Right kidney (tissue), 9 donors: Measurements from ENCODE around the gene TSPAN33.
"Not testable (repeated sequence)": the region's sequence is repeated elsewhere in the genome, so short reads cannot be mapped to it uniquely, and the experiment has no call there.

Source experiments
- DNase-seq: peaks from one replicate; pipeline ENCODE4 v3.0.0-alpha.2; 2016
- long read RNA-seq, 8 donors: transcript quantifications; one replicate each; lab custom pipeline, GENCODE V29; 2026

TSPAN33 gene
- long read RNA-seq, donor 1, transcript TSPAN33-201 (8 exons, 1,863 nt): major isoform, 18 of 20 reads
- long read RNA-seq, donor 1, partial matches to known transcripts: 0 of 20 reads
- long read RNA-seq, donor 1, other reads (novel, unspliced or antisense): 0 of 20 reads
- long read RNA-seq, donor 2, transcript TSPAN33-201 (8 exons, 1,863 nt): major isoform, 17 of 17 reads
- long read RNA-seq, donor 2, partial matches to known transcripts: 0 of 17 reads
- long read RNA-seq, donor 2, other reads (novel, unspliced or antisense): 0 of 17 reads
- long read RNA-seq, donor 3, transcript TSPAN33-201 (8 exons, 1,863 nt): major isoform, 8 of 10 reads
- long read RNA-seq, donor 3, partial matches to known transcripts: 0 of 10 reads
- long read RNA-seq, donor 3, other reads (novel, unspliced or antisense): 0 of 10 reads
- long read RNA-seq, donor 4, transcript TSPAN33-201 (8 exons, 1,863 nt): major isoform, 13 of 15 reads
- long read RNA-seq, donor 4, partial matches to known transcripts: 0 of 15 reads
- long read RNA-seq, donor 4, other reads (novel, unspliced or antisense): 0 of 15 reads
- long read RNA-seq, donor 5, transcript TSPAN33-201 (8 exons, 1,863 nt): major isoform, 25 of 40 reads
- long read RNA-seq, donor 5, partial matches to known transcripts: 13 of 40 reads
- long read RNA-seq, donor 5, other reads (novel, unspliced or antisense): 0 of 40 reads
- long read RNA-seq, donor 6, transcript TSPAN33-201 (8 exons, 1,863 nt): major isoform, 22 of 42 reads
- long read RNA-seq, donor 6, partial matches to known transcripts: 16 of 42 reads
- long read RNA-seq, donor 6, other reads (novel, unspliced or antisense): 0 of 42 reads
- long read RNA-seq, donor 7, transcript TSPAN33-201 (8 exons, 1,863 nt): major isoform, 46 of 58 reads
- long read RNA-seq, donor 7, partial matches to known transcripts: 5 of 58 reads
- long read RNA-seq, donor 7, other reads (novel, unspliced or antisense): 5 of 58 reads
- long read RNA-seq, donor 8, transcript TSPAN33-201 (8 exons, 1,863 nt): major isoform, 27 of 29 reads
- long read RNA-seq, donor 8, partial matches to known transcripts: 0 of 29 reads
- long read RNA-seq, donor 8, other reads (novel, unspliced or antisense): 0 of 29 reads

DNA sequence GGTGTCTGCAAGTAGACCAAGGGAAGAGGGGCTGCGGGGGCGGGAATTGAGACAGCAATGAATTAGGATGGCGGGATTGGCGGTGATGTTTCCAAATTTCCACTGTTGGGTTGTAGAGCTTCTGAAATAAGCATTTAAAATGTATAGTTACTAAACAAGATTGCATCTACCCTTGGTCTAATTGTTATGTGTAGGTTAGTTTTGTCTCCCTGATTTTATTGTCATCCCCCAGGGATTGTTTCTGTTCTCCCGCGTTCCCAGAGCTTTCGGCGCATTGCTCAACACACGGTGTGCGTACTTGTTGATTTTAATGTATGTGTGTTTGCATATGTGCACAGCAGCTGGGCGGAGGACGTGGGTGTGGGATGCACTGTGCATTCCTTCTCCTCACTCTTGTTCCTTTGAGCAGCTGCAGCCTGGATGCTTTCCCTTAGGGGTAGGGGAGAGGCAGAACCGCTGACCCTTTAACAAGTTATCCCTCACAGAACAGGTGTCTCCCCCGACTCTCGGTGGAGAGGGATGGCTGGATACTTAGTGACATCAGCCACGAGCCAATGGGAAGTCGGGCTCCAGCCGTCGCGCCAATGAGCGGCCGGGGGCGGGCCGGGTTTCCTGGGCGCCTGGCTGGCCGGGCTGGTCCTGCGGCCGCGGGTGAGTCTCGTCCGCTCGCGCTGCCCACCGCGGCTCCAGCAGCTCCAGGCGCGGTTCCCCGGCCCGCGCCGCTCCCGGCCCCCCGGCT is at the start of gene TSPAN33:
Gene TSPAN33 (plus strand): TSS at position 613 of the 739 bp plus-strand sequence. CDS start 274 bp downstream, outside the sequence.
- DNase-seq: peak; percentile 76

DNA sequence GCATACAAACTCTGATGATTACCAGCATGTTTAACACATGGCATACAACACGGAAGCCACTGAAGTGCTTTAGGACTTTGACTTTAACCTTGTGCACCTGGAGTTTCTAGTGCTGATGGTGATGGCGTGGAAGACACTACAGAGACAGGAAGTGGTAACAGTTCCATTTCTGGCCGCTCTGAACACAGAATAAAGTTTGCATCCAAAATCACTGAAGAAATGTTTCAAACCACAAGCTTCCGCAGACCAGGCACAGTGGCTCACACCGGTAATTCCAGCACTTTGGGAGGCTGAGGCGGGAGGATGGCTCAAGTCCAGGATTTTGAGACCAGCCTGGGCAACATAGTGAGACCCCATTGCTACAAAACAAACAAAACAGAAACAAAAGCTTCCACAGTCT is 49.2 kb upstream of the TSPAN33 start:
- DNase-seq: no peak

DNA sequence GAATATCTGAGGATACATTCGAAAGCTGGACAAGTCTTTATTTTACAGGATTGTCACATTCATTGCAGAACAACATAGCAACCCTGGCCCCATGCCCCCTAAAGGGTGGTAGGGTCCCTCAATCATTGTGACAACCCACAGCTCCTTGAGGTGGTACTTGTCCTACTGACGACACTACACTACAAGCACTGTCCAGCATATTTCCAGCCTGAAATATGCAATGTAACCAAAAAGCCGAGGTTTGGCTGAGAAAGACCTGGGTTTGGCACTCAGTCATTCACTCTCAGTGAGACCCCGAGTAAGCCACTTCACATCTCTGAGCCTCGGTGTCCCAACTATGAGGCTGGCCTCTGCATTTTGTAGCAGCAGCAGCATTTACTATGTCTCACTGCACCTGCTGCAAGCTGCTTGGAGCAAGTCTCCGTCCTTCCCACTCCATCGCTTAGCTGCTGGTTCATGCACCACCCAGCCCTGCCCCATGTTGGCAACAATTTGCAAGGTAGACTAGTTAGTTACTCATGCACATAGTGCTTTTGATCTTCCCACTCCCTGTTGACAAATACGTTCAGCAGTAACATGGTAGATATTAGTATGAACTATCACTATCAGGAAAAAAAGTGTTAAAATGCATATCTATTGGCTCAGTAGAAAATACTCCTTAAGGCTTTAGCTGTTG is 46.0 kb upstream of the TSPAN33 start:
- DNase-seq: no peak

GRCh38 chr7:129100827-129101166 is 43.7 kb upstream of the TSPAN33 start:
- DNase-seq: no peak

GRCh38 chr7:129101746-129102145 is 42.8 kb upstream of the TSPAN33 start:
- no peak for DNase-seq

- DNase-seq: no peak
Measured at GRCh38 chr7:129103561-129104324, 40.8 kb upstream of the TSPAN33 start.

GRCh38 chr7:129108581-129108980 is 35.9 kb upstream of the TSPAN33 start:
- DNase-seq: no peak

DNA sequence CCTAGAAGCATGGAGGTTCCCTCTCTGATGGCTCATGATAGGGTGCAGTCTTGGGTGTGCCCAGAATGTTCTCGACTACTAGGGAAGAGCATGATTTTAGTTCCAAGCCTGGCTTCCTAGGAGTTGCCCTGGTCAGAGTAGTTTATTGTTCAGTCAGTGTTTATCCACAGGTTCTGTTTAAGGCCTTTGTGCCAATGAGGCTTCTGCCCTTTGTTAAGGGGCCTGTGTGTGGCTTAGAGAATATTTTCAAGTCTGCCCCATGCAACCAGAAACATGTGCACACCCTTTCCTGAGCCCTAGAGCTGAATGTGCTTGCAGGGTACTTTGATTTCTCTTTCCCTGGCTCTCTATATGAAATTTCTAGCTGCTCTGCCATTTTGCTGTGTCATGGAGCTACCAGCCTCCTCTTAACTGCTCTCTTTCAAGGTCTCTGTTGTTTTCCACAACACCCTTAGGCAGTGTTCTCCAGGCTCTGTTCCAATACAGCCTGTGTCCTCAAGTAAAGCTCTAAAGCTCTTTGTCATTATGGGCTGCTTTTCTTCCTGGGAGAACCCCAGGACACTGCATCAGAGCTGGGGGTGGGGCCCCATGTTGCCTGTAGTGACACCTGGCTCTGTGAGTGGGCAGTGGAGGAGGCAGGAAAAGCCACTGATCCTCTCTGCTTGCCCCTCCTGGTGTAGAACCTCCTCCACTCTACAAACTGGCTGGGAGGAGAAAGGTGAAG is 34.1 kb upstream of the TSPAN33 start:
- DNase-seq: no peak

DNA sequence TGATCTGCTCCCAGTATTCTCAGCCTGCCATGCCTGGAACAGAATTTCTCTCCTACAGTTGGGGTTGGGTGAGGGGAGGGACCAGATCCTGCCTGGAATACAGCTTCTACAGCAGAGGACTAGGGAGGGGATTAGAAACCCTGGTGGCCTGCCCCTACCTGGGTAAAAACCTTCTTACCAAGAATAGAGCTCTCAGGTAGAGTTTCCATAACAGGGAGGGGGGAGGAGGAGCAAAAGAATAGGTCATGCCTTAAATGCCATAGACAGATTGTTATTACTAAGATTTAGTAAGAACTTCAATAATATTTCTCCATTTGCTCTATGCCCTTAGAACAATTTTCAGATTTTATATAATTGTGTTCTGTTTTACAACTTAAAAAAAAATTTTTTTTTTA is 33.5 kb upstream of the TSPAN33 start:
- no peak for DNase-seq

- no peak for DNase-seq
Measured at GRCh38 chr7:129115676-129116075, 28.8 kb upstream of the TSPAN33 start.

DNA sequence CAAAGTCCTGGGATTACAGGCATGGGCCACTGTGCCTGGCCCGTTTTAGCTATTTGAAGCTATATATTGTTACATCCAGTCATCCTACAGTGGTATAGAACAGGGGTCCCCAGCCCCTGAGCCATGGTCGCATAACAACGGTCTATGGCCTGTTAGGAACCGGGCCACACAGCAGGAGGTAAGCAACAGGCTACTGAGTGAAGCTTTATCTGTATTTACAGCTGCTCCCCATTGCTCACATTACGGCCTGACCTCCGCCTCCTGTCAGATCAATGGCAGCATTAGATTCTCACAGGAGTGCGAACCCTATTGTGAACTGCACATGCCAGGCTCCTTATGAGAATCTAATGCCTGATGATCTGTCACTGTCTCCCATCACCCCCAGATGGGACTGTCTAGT is 26.3 kb upstream of the TSPAN33 start:
- no peak for DNase-seq

DNA sequence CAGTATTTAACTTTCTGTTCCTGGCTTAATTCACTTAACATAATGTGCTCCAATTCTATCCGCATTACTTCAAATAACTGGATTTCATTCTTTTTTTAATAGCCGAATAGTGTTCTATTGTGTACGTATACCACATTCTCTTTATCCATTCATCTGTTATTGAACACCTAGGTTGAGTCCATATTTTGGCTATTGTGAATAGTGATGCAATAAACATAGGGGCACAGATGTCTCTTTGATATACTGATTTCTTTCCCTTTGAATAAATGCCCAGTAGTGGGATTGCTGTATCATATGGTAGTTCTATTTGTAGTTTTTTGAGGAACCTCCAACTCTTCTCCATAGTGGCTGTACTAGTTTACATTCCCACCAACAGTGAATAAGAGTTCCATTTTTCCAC is 25.5 kb upstream of the TSPAN33 start:
- DNase-seq: no peak

DNA sequence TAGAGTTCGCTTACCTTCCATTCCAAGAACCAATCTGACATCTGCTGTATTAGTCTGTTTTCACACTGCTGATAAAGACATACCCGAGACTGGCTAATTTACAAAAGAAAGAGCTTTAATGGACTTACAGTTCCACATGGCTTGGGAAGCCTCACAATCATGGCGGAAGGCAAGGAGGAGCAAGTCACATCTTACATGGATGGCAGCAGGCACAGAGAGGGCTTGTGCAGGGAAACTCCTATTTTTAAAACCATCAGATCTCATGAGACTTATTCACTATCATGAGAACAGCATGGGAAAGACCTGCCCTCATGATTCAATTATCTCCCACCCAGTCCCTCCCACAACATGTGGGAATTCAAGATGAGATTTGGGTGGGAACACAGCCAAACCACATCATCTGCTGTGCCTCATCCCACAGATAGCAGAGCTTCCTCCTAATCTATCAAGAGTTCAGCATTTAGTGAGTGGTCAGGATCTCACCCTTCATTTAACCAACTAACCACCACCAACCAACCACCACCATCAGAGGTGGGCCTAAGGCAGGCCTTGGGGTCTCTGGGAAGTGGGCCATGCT is 22.9 kb upstream of the TSPAN33 start:
- not testable (repeated sequence) for DNase-seq

- no peak for DNase-seq
Measured at GRCh38 chr7:129122078-129122750, 22.3 kb upstream of the TSPAN33 start.

DNA sequence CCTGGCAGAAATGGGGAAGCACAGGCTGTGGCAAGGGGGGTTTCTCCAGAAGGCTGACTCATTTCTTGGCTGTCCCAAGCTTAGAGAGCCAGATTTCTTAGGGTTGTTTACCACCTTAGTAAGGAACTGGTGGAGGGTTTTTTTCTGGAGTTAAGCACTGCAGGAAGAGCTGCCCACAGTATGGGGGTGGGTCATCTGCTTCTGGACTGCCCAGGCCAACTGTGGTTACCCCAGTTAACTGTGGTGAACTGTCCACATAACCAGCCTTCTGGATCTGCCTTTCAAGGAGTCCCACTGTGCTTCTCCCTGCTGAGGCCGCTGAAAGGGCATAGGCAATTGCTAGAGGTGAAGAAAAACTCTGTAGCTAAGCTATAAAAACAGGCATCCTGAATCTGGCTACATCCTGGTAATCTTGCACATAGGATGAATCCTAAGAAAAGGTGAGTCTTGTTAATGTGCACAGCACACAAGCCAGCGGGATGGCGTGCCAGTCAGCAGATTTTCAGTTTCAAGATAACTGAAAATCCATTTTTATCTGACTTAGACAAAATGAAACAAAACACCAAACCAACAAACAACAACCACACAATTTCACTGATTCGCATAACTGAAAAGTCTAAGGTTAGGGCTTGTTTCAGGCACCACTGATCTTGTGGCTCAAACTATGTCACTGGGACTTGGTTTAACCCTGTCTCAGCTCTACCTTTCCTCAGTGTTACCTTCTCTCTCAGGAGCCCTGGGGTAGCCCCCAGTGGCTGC is 21.6 kb upstream of the TSPAN33 start:
- no peak for DNase-seq

DNA sequence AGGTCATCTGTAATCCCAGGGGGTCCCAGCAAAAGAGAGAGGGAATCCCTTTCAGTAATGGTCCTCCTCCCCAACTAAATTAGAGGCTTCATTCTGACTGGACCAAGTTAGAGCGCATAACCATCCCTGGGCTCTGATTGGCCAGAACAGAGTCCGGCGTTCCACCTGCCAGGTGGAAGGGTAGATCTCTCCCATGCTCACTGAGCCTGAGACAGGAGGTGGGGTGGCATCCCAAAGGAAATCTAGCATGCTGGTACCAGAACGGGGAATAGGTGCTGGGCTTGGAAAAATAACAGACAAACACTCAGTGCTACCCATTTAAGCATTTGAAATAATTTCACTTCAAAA is 21.0 kb upstream of the TSPAN33 start:
- no peak for DNase-seq

DNA sequence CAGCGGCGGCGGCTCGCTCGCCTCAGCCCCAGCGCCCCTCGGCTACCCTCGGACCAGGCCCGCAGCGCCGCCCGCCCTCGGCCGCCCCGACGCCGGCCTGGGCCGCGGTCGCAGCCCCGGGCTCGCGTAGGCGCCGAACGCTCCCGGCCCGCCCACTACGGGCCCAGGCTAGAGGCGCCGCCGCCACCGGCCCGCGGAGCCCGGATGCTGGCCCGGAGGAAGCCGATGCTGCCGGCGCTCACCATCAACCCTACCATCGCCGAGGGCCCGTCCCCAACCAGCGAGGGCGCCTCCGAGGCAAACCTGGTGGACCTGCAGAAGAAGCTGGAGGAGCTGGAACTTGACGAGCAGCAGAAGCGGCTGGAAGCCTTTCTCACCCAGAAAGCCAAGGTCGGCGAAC is 18.2 kb upstream of the TSPAN33 start:
- no peak for DNase-seq

- DNase-seq: no peak
Measured at GRCh38 chr7:129127154-129127553, 17.4 kb upstream of the TSPAN33 start.

GRCh38 chr7:129127601-129128000 is 16.9 kb upstream of the TSPAN33 start:
- DNase-seq: no peak
